K562 (cell line): ENCODE data around the gene SETD1B. TPM values are rescaled to one million over a fixed set of nuclear protein-coding genes. Genes with fewer than 3 reads are reported as not detected.
A peak's percentile ranks its signal among the peaks of the same experiment; 100 is the strongest.

Source experiments
- CBX3 ChIP-seq, 2 experiments: IDR thresholded peaks; 1 replicate in 1 of 2; 2 replicates in 1 of 2; pipeline ENCODE4 v1.6.1; 2012; ENCODE audit warnings: inconsistent platforms in 2 of 2, low read length in 2 of 2, borderline replicate concordance in 1 of 2, control low read depth in 1 of 2
- FIP1L1 ChIP-seq: fragments of 200-400 bp; formaldehyde crosslinking; IDR thresholded peaks from 2 replicates; pipeline ENCODE4 v1.6.1; 2018; ENCODE audit warnings: mild to moderate bottlenecking, low read depth, low read length; ENCODE audit not compliant: poor library complexity, severe bottlenecking
- FOXK1 ChIP-seq: sonication (generic); formaldehyde crosslinking; IDR thresholded peaks from 2 replicates; pipeline ENCODE4 v1.8.0; 2022; ENCODE audit warnings: missing genetic modification reagents, mild to moderate bottlenecking, borderline replicate concordance
- HNRNPL ChIP-seq: fragments of 200-400 bp; formaldehyde crosslinking; IDR thresholded peaks from 2 replicates; pipeline ENCODE4 v1.6.1; 2017; ENCODE audit warnings: low read depth, mild to moderate bottlenecking, low read length
- NFIX ChIP-seq: fragments of 250-450 bp; sonication (Bioruptor Pico); IDR thresholded peaks from 2 replicates; pipeline ENCODE4 v1.4.0; 2020; ENCODE audit warnings: low read depth, mild to moderate bottlenecking, moderate library complexity
- NONO ChIP-seq, 2 experiments: fragments of 200-400 bp in 1 of 2; fragments of 450-650 bp in 1 of 2; formaldehyde crosslinking in 1 of 2; IDR thresholded peaks; 2 replicates each; pipeline ENCODE4 v1.6.1; 2017; ENCODE audit warnings: low read depth in 2 of 2, mild to moderate bottlenecking in 2 of 2, moderate library complexity in 2 of 2, low read length in 1 of 2
- NR4A1 ChIP-seq, 2 experiments: fragments of 250-450 bp in 1 of 2; fragments of 450-650 bp in 1 of 2; sonication (Bioruptor Pico) in 1 of 2; IDR thresholded peaks; 2 replicates each; pipeline versions ENCODE4 v1.4.0 to v1.6.1; 2016 to 2020; ENCODE audit warnings: mild to moderate bottlenecking in 2 of 2, missing compliant biosample characterization in 1 of 2, missing genetic modification characterization in 1 of 2, moderate library complexity in 1 of 2
- PHF21A ChIP-seq: fragments of 450-650 bp; IDR thresholded peaks from 2 replicates; pipeline ENCODE4 v1.6.1; 2017; ENCODE audit warnings: low read depth, borderline replicate concordance
- RBM15 ChIP-seq: fragments of 200-400 bp; formaldehyde crosslinking; IDR thresholded peaks from 2 replicates; pipeline ENCODE4 v1.6.1; 2018; ENCODE audit warnings: mild to moderate bottlenecking, low read length, moderate library complexity; ENCODE audit not compliant: insufficient read depth
- SIN3A ChIP-seq, 2 experiments: fragments of 150-350 bp in 1 of 2; IDR thresholded peaks; 2 replicates each; pipeline ENCODE4 v1.6.1; 2011 to 2016; ENCODE audit warnings: borderline replicate concordance in 2 of 2, low read depth in 2 of 2, low read length in 2 of 2, mild to moderate bottlenecking in 2 of 2, moderate library complexity in 2 of 2; ENCODE audit not compliant: control insufficient read depth in 1 of 2
- SMARCC2 ChIP-seq: fragments of 450-650 bp; IDR thresholded peaks from 2 replicates; pipeline ENCODE4 v1.6.1; 2017; ENCODE audit warnings: antibody characterized with exemption, moderate library complexity, mild to moderate bottlenecking, low read depth
- SMARCE1 ChIP-seq: fragments of 450-650 bp; IDR thresholded peaks from 2 replicates; pipeline ENCODE4 v1.7.1; 2016; ENCODE audit warnings: mild to moderate bottlenecking
- SOX6 ChIP-seq: fragments of 450-650 bp; IDR thresholded peaks from 2 replicates; pipeline ENCODE4 v1.6.1; 2014; ENCODE audit warnings: mild to moderate bottlenecking
- ZNF431 ChIP-seq: sonication (generic); formaldehyde crosslinking; IDR thresholded peaks from 2 replicates; pipeline ENCODE4 v1.8.0; 2022; ENCODE audit warnings: mild to moderate bottlenecking, missing genetic modification reagents
- polyA plus RNA-seq, 8 experiments: library from polyadenylated mRNA; depleted of rRNA in 4 of 8; stranded (reverse) in 5 of 8; unstranded in 3 of 8; fragments of >200 nt; fragmentation: Nextera tagmentation in 2 of 8; fragmentation: Illumina TruSeq in 1 of 8; extraction: Ambion mirVana in 2 of 8; extraction: Trizol in 1 of 8; gene quantifications; 2 replicates each; pipeline versions ENCODE4 v1.2.1 to v1.2.3, GENCODE V29; 2011 to 2014; ENCODE audit warnings: inconsistent platforms in 1 of 8, missing spikeins in 1 of 8
- total RNA-seq, 7 experiments: library from RNA; depleted of rRNA in 6 of 7; stranded (reverse); fragments of >200 nt in 6 of 7; fragmentation: Illumina TruSeq in 2 of 7; extraction: Trizol in 2 of 7; gene quantifications; 2 replicates each; pipeline versions ENCODE4 v1.2.1 to v1.2.3, GENCODE V29; 2011 to 2021; ENCODE audit warnings: low replicate concordance in 1 of 7
- TF ChIP-seq, protein P1 (sequence below), 2 experiments: fragments of 450-650 bp in 1 of 2; sonication (generic) in 1 of 2; formaldehyde crosslinking in 1 of 2; IDR thresholded peaks in 1 of 2; conservative IDR thresholded peaks in 1 of 2; 2 replicates each; pipeline versions ENCODE4 v1.6.1 to v1.8.1; 2016 to 2023; ENCODE audit warnings: mild to moderate bottlenecking in 2 of 2, moderate library complexity in 2 of 2, inconsistent platforms in 1 of 2, missing genetic modification reagents in 1 of 2
- TF ChIP-seq, protein P2 (sequence below): fragments of 450-650 bp; formaldehyde crosslinking; IDR thresholded peaks from 2 replicates; pipeline ENCODE4 v1.4.0; 2020; ENCODE audit warnings: mild to moderate bottlenecking, mixed read lengths
- TF ChIP-seq, protein P3 (sequence below): fragments of 450-650 bp; IDR thresholded peaks from 2 replicates; pipeline ENCODE4 v1.6.1; 2018; ENCODE audit not compliant: partially characterized antibody

SETD1B gene
- total and polyA plus RNA-seq, 9 of the 15 experiments (the other 6 are each of a cell fraction or from before 2014, with no cell fraction given): 0.48 to 26.6 (median 2.3) TPM

DNA sequence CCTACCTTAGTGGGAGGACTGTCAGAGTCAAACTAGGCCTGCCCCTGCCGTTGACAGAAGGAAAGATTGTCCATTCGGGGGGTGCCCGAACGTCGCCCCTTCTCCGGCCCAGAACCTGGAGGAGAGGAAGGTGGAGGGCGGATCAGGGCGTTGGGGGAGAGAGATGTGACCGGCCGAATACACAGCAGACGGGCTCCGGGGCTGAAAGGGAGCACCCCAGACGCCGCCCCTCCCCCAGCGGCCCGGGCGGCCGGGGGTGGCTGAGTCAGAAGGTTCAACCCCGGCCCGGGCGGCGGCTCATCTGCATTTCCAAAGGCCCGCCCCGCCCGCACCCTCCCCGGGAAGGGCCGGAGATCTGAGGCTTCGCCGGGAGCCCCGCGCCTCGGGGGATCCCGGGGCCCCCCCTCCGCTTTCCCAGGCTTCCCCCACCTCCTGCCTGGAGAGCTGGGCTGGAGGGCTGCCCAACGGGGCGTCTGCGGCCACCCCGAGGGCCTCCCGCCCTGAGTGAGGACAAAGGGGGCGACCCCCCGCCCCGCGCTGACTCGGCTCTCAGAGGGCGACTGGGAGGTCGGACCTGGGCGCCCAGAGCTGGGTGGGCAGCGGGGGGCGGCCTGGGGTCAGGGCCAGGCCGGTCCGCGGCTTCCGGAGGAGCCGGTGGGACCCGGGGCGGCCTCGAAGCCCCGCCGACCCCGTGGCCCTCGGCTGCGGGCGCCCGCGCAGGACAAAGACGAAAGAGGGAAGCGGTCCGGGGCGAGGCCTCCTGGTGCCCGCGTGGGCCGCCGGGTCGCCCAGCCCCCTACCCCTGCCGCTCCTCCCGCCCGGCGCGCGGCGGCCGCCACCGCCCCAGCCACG, 3.7 kb upstream of the SETD1B start (continued):
- TF ChIP-seq, protein P1, sequence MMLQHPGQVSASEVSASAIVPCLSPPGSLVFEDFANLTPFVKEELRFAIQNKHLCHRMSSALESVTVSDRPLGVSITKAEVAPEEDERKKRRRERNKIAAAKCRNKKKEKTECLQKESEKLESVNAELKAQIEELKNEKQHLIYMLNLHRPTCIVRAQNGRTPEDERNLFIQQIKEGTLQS (IDR thresholded peaks at IDR 0.05): peak; percentile 76
- TF ChIP-seq, protein P1 (CRISPR knock-in tag; conservative IDR thresholded peaks at IDR 0.05): no peak
- TF ChIP-seq SOX6 (peak; percentile 23), NONO (IDR thresholded peaks at IDR 0.05; ENCODE audit: low read depth in 2 of 2, low read length in 1 of 2) (peak; percentile 66 to 68; a peak in 3 of 4 replicates), PHF21A (0 out of 2 replicates have a peak, but pooled peaks have one; percentile 28), FOXK1 (peak; percentile 47; the same call in 1 of the 2 replicates), HNRNPL (peak; percentile 71; the same call in 1 of the 2 replicates), NR4A1 (CRISPR knock-in tag; IDR thresholded peaks at IDR 0.05) (no peak; the same call in 1 of the 2 replicates), NR4A1 (tag; IDR thresholded peaks at IDR 0.05) (no peak), ZNF431 (CRISPR knock-in tag) (0 out of 2 replicates have a peak, but pooled peaks have one; percentile 43), RBM15 (no peak), CBX3 (IDR thresholded peaks at IDR 0.05; ENCODE audit: borderline replicate concordance in 1 of 2, low read length in 2 of 2) (no peak), SIN3A (IDR thresholded peaks at IDR 0.05; ENCODE audit: borderline replicate concordance in 2 of 2, control insufficient read depth in 1 of 2, low read depth in 2 of 2, low read length in 2 of 2) (peak; percentile 10 to 79; a peak in 3 of 4 replicates), SMARCE1 (peak; percentile 78), NFIX (CRISPR knock-in tag) (no peak), SMARCC2 (peak; percentile 40; the same call in 1 of the 2 replicates), FIP1L1 (peak; percentile 91)
- TF ChIP-seq, protein P2, sequence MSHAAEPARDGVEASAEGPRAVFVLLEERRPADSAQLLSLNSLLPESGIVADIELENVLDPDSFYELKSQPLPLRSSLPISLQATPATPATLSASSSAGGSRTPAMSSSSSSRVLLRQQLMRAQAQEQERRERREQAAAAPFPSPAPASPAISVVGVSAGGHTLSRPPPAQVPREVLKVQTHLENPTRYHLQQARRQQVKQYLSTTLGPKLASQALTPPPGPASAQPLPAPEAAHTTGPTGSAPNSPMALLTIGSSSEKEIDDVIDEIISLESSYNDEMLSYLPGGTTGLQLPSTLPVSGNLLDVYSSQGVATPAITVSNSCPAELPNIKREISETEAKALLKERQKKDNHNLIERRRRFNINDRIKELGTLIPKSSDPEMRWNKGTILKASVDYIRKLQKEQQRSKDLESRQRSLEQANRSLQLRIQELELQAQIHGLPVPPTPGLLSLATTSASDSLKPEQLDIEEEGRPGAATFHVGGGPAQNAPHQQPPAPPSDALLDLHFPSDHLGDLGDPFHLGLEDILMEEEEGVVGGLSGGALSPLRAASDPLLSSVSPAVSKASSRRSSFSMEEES (CRISPR knock-in tag): 0 out of 2 replicates have a peak, but pooled peaks have one; percentile 14
- TF ChIP-seq, protein P3, sequence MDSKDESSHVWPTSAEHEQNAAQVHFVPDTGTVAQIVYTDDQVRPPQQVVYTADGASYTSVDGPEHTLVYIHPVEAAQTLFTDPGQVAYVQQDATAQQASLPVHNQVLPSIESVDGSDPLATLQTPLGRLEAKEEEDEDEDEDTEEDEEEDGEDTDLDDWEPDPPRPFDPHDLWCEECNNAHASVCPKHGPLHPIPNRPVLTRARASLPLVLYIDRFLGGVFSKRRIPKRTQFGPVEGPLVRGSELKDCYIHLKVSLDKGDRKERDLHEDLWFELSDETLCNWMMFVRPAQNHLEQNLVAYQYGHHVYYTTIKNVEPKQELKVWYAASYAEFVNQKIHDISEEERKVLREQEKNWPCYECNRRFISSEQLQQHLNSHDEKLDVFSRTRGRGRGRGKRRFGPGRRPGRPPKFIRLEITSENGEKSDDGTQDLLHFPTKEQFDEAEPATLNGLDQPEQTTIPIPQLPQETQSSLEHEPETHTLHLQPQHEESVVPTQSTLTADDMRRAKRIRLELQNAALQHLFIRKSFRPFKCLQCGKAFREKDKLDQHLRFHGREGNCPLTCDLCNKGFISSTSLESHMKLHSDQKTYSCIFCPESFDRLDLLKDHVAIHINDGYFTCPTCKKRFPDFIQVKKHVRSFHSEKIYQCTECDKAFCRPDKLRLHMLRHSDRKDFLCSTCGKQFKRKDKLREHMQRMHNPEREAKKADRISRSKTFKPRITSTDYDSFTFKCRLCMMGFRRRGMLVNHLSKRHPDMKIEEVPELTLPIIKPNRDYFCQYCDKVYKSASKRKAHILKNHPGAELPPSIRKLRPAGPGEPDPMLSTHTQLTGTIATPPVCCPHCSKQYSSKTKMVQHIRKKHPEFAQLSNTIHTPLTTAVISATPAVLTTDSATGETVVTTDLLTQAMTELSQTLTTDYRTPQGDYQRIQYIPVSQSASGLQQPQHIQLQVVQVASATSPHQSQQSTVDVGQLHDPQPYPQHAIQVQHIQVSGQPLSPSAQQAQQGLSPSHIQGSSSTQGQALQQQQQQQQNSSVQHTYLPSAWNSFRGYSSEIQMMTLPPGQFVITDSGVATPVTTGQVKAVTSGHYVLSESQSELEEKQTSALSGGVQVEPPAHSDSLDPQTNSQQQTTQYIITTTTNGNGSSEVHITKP: peak; percentile 58
